NCI-H226 (cell line): ENCODE data around the gene LGI2.
A peak's percentile ranks its signal among the peaks of the same experiment; 100 is the strongest.

Experiments used
- DNase-seq: peaks from one replicate; pipeline ENCODE4 v3.0.0-alpha.2; 2015

The LGI2 gene

GRCh38 chr4:24995346-24995919, 35.3 kb downstream of the LGI2 start:
- DNase-seq: no peak

GRCh38 chr4:24993551-24994080, 37.1 kb downstream of the LGI2 start:
- no peak for DNase-seq

GRCh38 chr4:24992968-24993367, 37.8 kb downstream of the LGI2 start:
- DNase-seq: no peak

GRCh38 chr4:24991015-24991414, 39.7 kb downstream of the LGI2 start:
- peak; percentile 54 for DNase-seq

GRCh38 chr4:24989327-24989726, 41.4 kb downstream of the LGI2 start:
- DNase-seq: no peak

GRCh38 chr4:24988776-24989175, 42.0 kb downstream of the LGI2 start:
- no peak for DNase-seq

GRCh38 chr4:24984602-24985532, 45.9 kb downstream of the LGI2 start:
- no peak for DNase-seq

- no peak for DNase-seq
These were observed 50.0 kb downstream of the LGI2 start for GRCh38 chr4:24980740-24981139.

- peak; percentile 19 for DNase-seq
These were observed 50.6 kb downstream of the LGI2 start for GRCh38 chr4:24980064-24980690.

GRCh38 chr4:24979554-24979953, 51.2 kb downstream of the LGI2 start:
- DNase-seq: no peak

GRCh38 chr4:24978291-24979075, 52.3 kb downstream of the LGI2 start:
- DNase-seq: no peak

- no peak for DNase-seq
These were observed 55.2 kb downstream of the LGI2 start for GRCh38 chr4:24975510-24975909.

GRCh38 chr4:24973747-24974601, 56.8 kb downstream of the LGI2 start:
- DNase-seq: no peak

- peak; percentile 12 for DNase-seq
These were observed 57.4 kb downstream of the LGI2 start for GRCh38 chr4:24973404-24973746.

GRCh38 chr4:24971192-24971591, 59.6 kb downstream of the LGI2 start:
- no peak for DNase-seq

- no peak for DNase-seq
These were observed 60.1 kb downstream of the LGI2 start for GRCh38 chr4:24970635-24971034.

- no peak for DNase-seq
These were observed 60.6 kb downstream of the LGI2 start for GRCh38 chr4:24970191-24970590.

- DNase-seq: no peak
These were observed 61.3 kb downstream of the LGI2 start for GRCh38 chr4:24969486-24969885.

GRCh38 chr4:24968992-24969391, 61.8 kb downstream of the LGI2 start:
- DNase-seq: no peak

GRCh38 chr4:24968278-24968677, 62.5 kb downstream of the LGI2 start:
- no peak for DNase-seq

- no peak for DNase-seq
These were observed 63.4 kb downstream of the LGI2 start for GRCh38 chr4:24967346-24967745.

- no peak for DNase-seq
These were observed 64.7 kb downstream of the LGI2 start for GRCh38 chr4:24966076-24966475.
